Measurements from ENCODE around the gene MKRN3. TPM values are rescaled to one million over a fixed set of nuclear protein-coding genes. Genes with fewer than 3 reads are reported as not detected.

MKRN3 gene
- total RNA-seq, 1 donor: 0.86 TPM

- no peak for DNase-seq (ENCODE audit: low read depth)
- TF ChIP-seq CTCF (IDR thresholded peaks at IDR 0.05; ENCODE audit: insufficient read depth, low read depth, low read length): no peak
- no peak overlapping the region for H3K4me3 ChIP-seq (ENCODE audit: low read depth, low read length)
These were observed 33.6 kb downstream of the MKRN3 start for GRCh38 chr15:23599053-23599452.

- DNase-seq (ENCODE audit: low read depth): no peak
- H3K4me3 ChIP-seq (ENCODE audit: low read depth, low read length): no peak overlapping the region
- no peak for TF ChIP-seq CTCF (IDR thresholded peaks at IDR 0.05; ENCODE audit: insufficient read depth, low read depth, low read length)
These were observed 36.6 kb downstream of the MKRN3 start for GRCh38 chr15:23602124-23602523.

GRCh38 chr15:23606226-23606625, 40.8 kb downstream of the MKRN3 start:
- no peak for TF ChIP-seq CTCF (IDR thresholded peaks at IDR 0.05; ENCODE audit: insufficient read depth, low read depth, low read length)
- no peak for DNase-seq (ENCODE audit: low read depth)
- H3K4me3 ChIP-seq (ENCODE audit: low read depth, low read length): no peak overlapping the region

- no peak for TF ChIP-seq CTCF (IDR thresholded peaks at IDR 0.05; ENCODE audit: insufficient read depth, low read depth, low read length)
- H3K4me3 ChIP-seq (ENCODE audit: low read depth, low read length): no peak overlapping the region
- no peak for DNase-seq (ENCODE audit: low read depth)
These were observed 51.1 kb downstream of the MKRN3 start for GRCh38 chr15:23616536-23616935.

Small RNA genes within 50 kb of the gene (small RNA-seq; reads per million reads assigned to genes)
- gene MIR4508: not detected

Other genes starting within 250 kb of the MKRN3 start
- gene GOLGA6L26, start 231.5 kb upstream of the MKRN3 start, total RNA-seq: not detected in 2 replicates
- gene GOLGA8S, start 210.9 kb upstream of the MKRN3 start, total RNA-seq: under 0.01 TPM in 2 replicates
- gene GOLGA6L2, start 118.4 kb upstream of the MKRN3 start, total RNA-seq: not detected in 2 replicates
- gene MAGEL2, start 82.2 kb downstream of the MKRN3 start, total RNA-seq: not detected in 2 replicates
- 35.1 and 51.0 TPM in 2 replicates for gene NDN, start 121.6 kb downstream of the MKRN3 start, total RNA-seq